ENCODE measurements around the gene DMRTA2.
"Not testable (repeated sequence)": the region's sequence is repeated elsewhere in the genome, so short reads cannot be mapped to it uniquely, and the experiment has no call there.

The DMRTA2 gene

GRCh38 chr1:50423670-50424000, 392 bp upstream of the DMRTA2 start:
- no peak for DNase-seq (ENCODE audit: low spot score)

- DNase-seq (ENCODE audit: low spot score) = no peak
Observed at GRCh38 chr1:50422675-50422945, 633 bp downstream of the DMRTA2 start.

GRCh38 chr1:50421768-50422674, 1.2 kb downstream of the DMRTA2 start:
- DNase-seq (ENCODE audit: low spot score) = no peak

- DNase-seq (ENCODE audit: low spot score) = no peak
Observed at GRCh38 chr1:50421366-50421748, 1.9 kb downstream of the DMRTA2 start.

GRCh38 chr1:50420689-50421365, 2.4 kb downstream of the DMRTA2 start:
- DNase-seq (ENCODE audit: low spot score) = no peak

GRCh38 chr1:50419907-50420677, 3.2 kb downstream of the DMRTA2 start:
- DNase-seq (ENCODE audit: low spot score) = no peak

GRCh38 chr1:50419192-50419906, 3.9 kb downstream of the DMRTA2 start:
- DNase-seq (ENCODE audit: low spot score) = peak; percentile 21

- DNase-seq (ENCODE audit: low spot score) = peak; percentile 26
Observed at GRCh38 chr1:50418600-50419109, 4.6 kb downstream of the DMRTA2 start.

GRCh38 chr1:50417946-50418599, 5.2 kb downstream of the DMRTA2 start:
- DNase-seq (ENCODE audit: low spot score) = no peak

GRCh38 chr1:50417507-50417906, 5.7 kb downstream of the DMRTA2 start:
- no peak for DNase-seq (ENCODE audit: low spot score)

- DNase-seq (ENCODE audit: low spot score) = no peak
Observed at GRCh38 chr1:50416553-50417453, 6.4 kb downstream of the DMRTA2 start.

- no peak for DNase-seq (ENCODE audit: low spot score)
Observed at GRCh38 chr1:50416150-50416527, 7.1 kb downstream of the DMRTA2 start.

GRCh38 chr1:50415235-50416149, 7.8 kb downstream of the DMRTA2 start:
- DNase-seq (ENCODE audit: low spot score) = no peak

- no peak for DNase-seq (ENCODE audit: low spot score)
Observed at GRCh38 chr1:50414853-50415234, 8.4 kb downstream of the DMRTA2 start.

GRCh38 chr1:50412813-50413476, 10.3 kb downstream of the DMRTA2 start:
- no peak for DNase-seq (ENCODE audit: low spot score)

GRCh38 chr1:50405814-50406213, 17.4 kb downstream of the DMRTA2 start:
- no peak for DNase-seq (ENCODE audit: low spot score)

GRCh38 chr1:50393522-50394120, 29.6 kb downstream of the DMRTA2 start:
- DNase-seq (ENCODE audit: low spot score) = no peak

GRCh38 chr1:50381551-50381950, 41.7 kb downstream of the DMRTA2 start:
- not testable (repeated sequence) for DNase-seq (ENCODE audit: low spot score)

- no peak for DNase-seq (ENCODE audit: low spot score)
Observed at GRCh38 chr1:50378770-50379169, 44.5 kb downstream of the DMRTA2 start.
